CD4-positive, alpha-beta T cell (primary cell): ENCODE measurements around the gene DPP3. TPM values are rescaled to one million over a fixed set of nuclear protein-coding genes. Genes with fewer than 3 reads are reported as not detected.

Experiments used
- ATAC-seq: fragments of 200-7000 bp; cut with Tn5 transposase; one replicate; pipeline ENCODE4 v1.10.0; 2022; ENCODE audit warnings: mild to moderate bottlenecking; ENCODE audit not compliant: poor library complexity
- CTCF ChIA-PET: fragments of 350-600 bp; sonication (Branson Sonifier 250); formaldehyde crosslinking; loops from one replicate; lab custom pipeline; 2021; ENCODE audit warnings: antibody characterized with exemption, inconsistent platforms; lab: Charles Lee
- POLR2A ChIA-PET: fragments of 350-600 bp; sonication (Branson Sonifier 250); formaldehyde crosslinking; loops from one replicate; lab custom pipeline; 2021; ENCODE audit warnings: antibody characterized with exemption, inconsistent platforms; lab: Charles Lee
- DNase-seq, 14 experiments: peaks; one replicate each; pipeline ENCODE4 v3.0.0-alpha.2; 2013 to 2020; ENCODE audit warnings: mixed read lengths in 2 of 14
- H3K27ac ChIP-seq, 2 donors: one replicate each; pipeline versions ENCODE4 v1.5.1 to v1.7.0; 2013; ENCODE audit warnings: low read length in 2 of 2, low read depth in 1 of 2, mild to moderate bottlenecking in 1 of 2
- H3K27me3 ChIP-seq, 2 experiments: 1 replicate in 1 of 2; 2 replicates in 1 of 2; pipeline versions ENCODE4 v1.6.1 to v1.7.0; 2013; ENCODE audit warnings: low read length in 2 of 2, control low read depth in 1 of 2, mild to moderate bottlenecking in 1 of 2, moderate library complexity in 1 of 2; ENCODE audit not compliant: insufficient read depth in 2 of 2, control insufficient read depth in 1 of 2
- H3K36me3 ChIP-seq: one replicate; pipeline ENCODE4 v1.6.1; 2013; ENCODE audit warnings: low read length, control low read depth; ENCODE audit not compliant: insufficient read depth
- H3K4me1 ChIP-seq: one replicate; pipeline ENCODE4 v1.6.1; 2013; ENCODE audit warnings: low read length, control low read depth; ENCODE audit not compliant: insufficient read depth
- H3K4me3 ChIP-seq: one replicate; pipeline ENCODE4 v1.5.1; 2013; ENCODE audit warnings: mild to moderate bottlenecking, low read length, moderate library complexity
- H3K9me3 ChIP-seq, 2 experiments: 1 replicate in 1 of 2; 2 replicates in 1 of 2; pipeline versions ENCODE4 v1.6.1 to v1.7.0; 2013; ENCODE audit warnings: low read length in 2 of 2, mild to moderate bottlenecking in 2 of 2, control low read depth in 1 of 2, moderate library complexity in 1 of 2; ENCODE audit not compliant: control insufficient read depth in 1 of 2, insufficient read depth in 1 of 2
- H3K27ac Mint-ChIP-seq: one replicate; pipeline ENCODE4 v1.8.0; 2020; ENCODE audit warnings: mixed read lengths
- H3K27me3 Mint-ChIP-seq: one replicate; pipeline ENCODE4 v1.8.0; 2021; ENCODE audit warnings: mixed read lengths
- H3K36me3 Mint-ChIP-seq: one replicate; pipeline ENCODE4 v1.8.0; 2021; ENCODE audit warnings: low read depth, mixed read lengths
- H3K4me1 Mint-ChIP-seq: one replicate; pipeline ENCODE4 v1.8.0; 2021; ENCODE audit warnings: low read depth, mixed read lengths
- H3K4me3 Mint-ChIP-seq: one replicate; pipeline ENCODE4 v1.8.0; 2020; ENCODE audit warnings: mild to moderate bottlenecking, mixed read lengths
- H3K9me3 Mint-ChIP-seq: one replicate; pipeline ENCODE4 v1.8.0; 2020; ENCODE audit warnings: mixed read lengths
- intact Hi-C, 2 experiments: fragments of 100-400 bp; cut with DNase I in 1 of 2; cut with micrococcal nuclease in 1 of 2; formaldehyde crosslinking; loops; one replicate each; pipeline versions ENCODE4 v1.15.1 to v1.9.0; 2023 to 2025; cut with DNase I, micrococcal nuclease
- total RNA-seq, 174 experiments: library from RNA in 2 of 174; stranded (reverse) in 2 of 174; gene quantifications; one replicate each; pipeline ENCODE4 v1.2.3 and lab custom pipeline; 2021 to 2026
- TF ChIP-seq, protein P1 (sequence below): fragments of 200-600 bp; IDR thresholded peaks from one replicate; pipeline ENCODE4 v1.8.0; 2022; ENCODE audit warnings: antibody characterized with exemption, mild to moderate bottlenecking

The DPP3 gene
- total RNA-seq, 2 experiments from 2014 or later = 16.9 to 17.7 TPM

DNA sequence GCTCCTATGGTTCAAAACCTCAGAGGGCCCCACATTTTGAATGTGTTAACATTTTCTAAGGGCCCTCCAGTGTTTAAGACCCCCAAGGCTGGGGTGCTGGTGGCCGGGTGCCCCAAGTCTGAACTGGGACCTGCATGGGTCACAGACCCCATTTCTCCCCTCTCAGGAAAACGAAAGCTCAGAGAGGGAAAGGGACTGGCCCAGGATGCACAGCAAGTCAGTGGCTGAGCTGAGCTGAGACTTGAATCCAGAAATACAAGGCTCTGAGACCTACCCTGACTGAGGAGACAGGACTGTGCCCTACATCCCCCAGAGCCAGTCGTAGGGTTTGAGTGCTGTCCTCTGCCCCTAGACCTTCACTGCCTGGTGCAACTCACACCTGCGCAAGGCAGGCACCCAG lies 70.7 kb downstream of the DPP3 start:
- intact Hi-C loops = no loop called here
- H3K27me3 ChIP-seq = no peaks in the 10 kb centered on the region
- Mint-ChIP-seq H3K27me3 (peaks cover 6% of the 10 kb centered on the region), H3K4me3 (no peak overlapping the region), H3K27ac (no peak overlapping the region), H3K9me3 (no peaks in the 10 kb centered on the region), H3K36me3 (no peaks in the 10 kb centered on the region), H3K4me1 (no peaks in the 10 kb centered on the region)
- DNase-seq (no peak), ATAC-seq (no peak)
- TF ChIP-seq, protein P1, sequence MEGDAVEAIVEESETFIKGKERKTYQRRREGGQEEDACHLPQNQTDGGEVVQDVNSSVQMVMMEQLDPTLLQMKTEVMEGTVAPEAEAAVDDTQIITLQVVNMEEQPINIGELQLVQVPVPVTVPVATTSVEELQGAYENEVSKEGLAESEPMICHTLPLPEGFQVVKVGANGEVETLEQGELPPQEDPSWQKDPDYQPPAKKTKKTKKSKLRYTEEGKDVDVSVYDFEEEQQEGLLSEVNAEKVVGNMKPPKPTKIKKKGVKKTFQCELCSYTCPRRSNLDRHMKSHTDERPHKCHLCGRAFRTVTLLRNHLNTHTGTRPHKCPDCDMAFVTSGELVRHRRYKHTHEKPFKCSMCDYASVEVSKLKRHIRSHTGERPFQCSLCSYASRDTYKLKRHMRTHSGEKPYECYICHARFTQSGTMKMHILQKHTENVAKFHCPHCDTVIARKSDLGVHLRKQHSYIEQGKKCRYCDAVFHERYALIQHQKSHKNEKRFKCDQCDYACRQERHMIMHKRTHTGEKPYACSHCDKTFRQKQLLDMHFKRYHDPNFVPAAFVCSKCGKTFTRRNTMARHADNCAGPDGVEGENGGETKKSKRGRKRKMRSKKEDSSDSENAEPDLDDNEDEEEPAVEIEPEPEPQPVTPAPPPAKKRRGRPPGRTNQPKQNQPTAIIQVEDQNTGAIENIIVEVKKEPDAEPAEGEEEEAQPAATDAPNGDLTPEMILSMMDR = no peak
- POLR2A ChIA-PET = no interaction called here
- H3K27ac ChIP-seq = no peak overlapping the region
- H3K9me3 ChIP-seq = no peaks in the 10 kb centered on the region
- CTCF ChIA-PET = no interaction called here
- no peaks in the 10 kb centered on the region for H3K36me3 ChIP-seq
- no peak overlapping the region for H3K4me3 ChIP-seq
- H3K4me1 ChIP-seq = peaks cover 12% of the 10 kb centered on the region

DNA sequence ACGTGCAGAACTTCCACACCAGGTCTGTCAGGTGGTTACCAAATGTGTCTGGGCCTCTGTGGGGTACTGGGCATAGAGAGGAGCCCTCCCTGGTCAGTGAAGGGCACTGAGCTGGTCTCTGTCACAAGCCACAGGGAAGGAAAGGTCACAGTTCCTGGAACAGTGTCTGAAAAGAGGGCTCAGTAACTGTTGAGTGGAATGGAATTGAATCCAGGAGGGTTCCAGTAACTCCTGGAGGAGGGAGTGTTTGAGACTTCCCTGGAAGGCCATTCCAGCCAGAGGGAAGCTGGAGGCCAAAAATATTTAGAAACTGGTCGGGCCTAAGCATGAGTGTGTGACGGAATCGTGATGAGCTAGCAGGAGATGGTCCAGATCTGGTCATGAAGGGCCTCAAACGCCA lies 74.4 kb downstream of the DPP3 start:
- CTCF ChIA-PET = no interaction called here
- H3K4me3 ChIP-seq = no peak overlapping the region
- H3K27ac ChIP-seq = no peak overlapping the region
- peaks cover 0 to 6% of the 10 kb centered on the region in 2 experiments for H3K9me3 ChIP-seq
- H3K4me1 ChIP-seq = peaks cover 9% of the 10 kb centered on the region
- Mint-ChIP-seq H3K36me3 (no peaks in the 10 kb centered on the region), H3K27ac (no peak overlapping the region), H3K4me1 (peaks cover 5% of the 10 kb centered on the region), H3K4me3 (no peak overlapping the region), H3K9me3 (no peaks in the 10 kb centered on the region), H3K27me3 (peaks cover 14% of the 10 kb centered on the region)
- no peak for DNase-seq
- H3K27me3 ChIP-seq = peaks cover 8 to 9% of the 10 kb centered on the region in 2 experiments
- POLR2A ChIA-PET = no interaction called here
- no peak for ATAC-seq
- TF ChIP-seq, protein P1 = no peak
- H3K36me3 ChIP-seq = no peaks in the 10 kb centered on the region
- intact Hi-C loops = no loop called here

DNA sequence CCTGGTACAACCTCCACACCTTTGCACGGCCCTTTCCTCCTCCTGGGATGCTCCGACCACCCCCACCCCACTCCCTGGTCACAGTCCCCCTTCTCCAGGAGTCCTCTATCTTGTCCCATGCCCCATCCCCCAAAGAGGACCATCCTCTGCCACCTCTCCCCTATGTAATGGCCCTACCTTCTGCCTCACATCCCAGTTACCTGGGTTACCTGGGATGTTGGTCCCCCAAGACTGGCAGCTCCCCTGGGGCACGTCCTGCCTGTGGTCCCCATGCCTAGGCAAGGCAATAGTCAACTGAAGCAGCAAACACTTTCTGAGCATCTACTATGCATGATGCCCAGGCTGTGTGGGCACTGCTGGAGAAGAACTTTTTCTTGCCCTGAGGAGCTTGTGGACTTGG lies 75.2 kb downstream of the DPP3 start:
- Mint-ChIP-seq H3K27me3 (peaks cover 14% of the 10 kb centered on the region), H3K4me3 (no peak overlapping the region), H3K36me3 (no peaks in the 10 kb centered on the region), H3K4me1 (peaks cover 5% of the 10 kb centered on the region), H3K27ac (no peak overlapping the region), H3K9me3 (no peaks in the 10 kb centered on the region)
- H3K4me1 ChIP-seq = peaks cover 9% of the 10 kb centered on the region
- peaks cover 8 to 9% of the 10 kb centered on the region in 2 experiments for H3K27me3 ChIP-seq
- ChIA-PET POLR2A (interaction anchor here (0.6 kb wide), 1 partner anchor 9 kb away, joined by 3 read pairs; the partner anchor contains the start of gene ACTN3), CTCF (no interaction called here)
- intact Hi-C loops = no loop called here
- H3K4me3 ChIP-seq = no peak overlapping the region
- TF ChIP-seq, protein P1 = no peak
- H3K9me3 ChIP-seq = peaks cover 0 to 6% of the 10 kb centered on the region in 2 experiments
- ATAC-seq (no peak), DNase-seq (no peak)
- no peaks in the 10 kb centered on the region for H3K36me3 ChIP-seq
- H3K27ac ChIP-seq = no peak overlapping the region
